ENCODE results near the gene TEX9.

Gene TEX9

GRCh38 chr15:56475351-56475750 lies 110.1 kb downstream of the TEX9 start:
- no peak for TF ChIP-seq CTCF (IDR thresholded peaks at IDR 0.05; ENCODE audit: low read depth, low read length)
- no peak for DNase-seq (ENCODE audit: extremely low read depth, low read depth)

All from AG09319 (cell line).